RKO (cell line): ENCODE results near the gene TFEB.

Source experiments
- DNase-seq: peaks from one replicate; pipeline ENCODE4 v3.0.0-alpha.2; 2016; ENCODE audit warnings: low spot score

Gene TFEB

DNA sequence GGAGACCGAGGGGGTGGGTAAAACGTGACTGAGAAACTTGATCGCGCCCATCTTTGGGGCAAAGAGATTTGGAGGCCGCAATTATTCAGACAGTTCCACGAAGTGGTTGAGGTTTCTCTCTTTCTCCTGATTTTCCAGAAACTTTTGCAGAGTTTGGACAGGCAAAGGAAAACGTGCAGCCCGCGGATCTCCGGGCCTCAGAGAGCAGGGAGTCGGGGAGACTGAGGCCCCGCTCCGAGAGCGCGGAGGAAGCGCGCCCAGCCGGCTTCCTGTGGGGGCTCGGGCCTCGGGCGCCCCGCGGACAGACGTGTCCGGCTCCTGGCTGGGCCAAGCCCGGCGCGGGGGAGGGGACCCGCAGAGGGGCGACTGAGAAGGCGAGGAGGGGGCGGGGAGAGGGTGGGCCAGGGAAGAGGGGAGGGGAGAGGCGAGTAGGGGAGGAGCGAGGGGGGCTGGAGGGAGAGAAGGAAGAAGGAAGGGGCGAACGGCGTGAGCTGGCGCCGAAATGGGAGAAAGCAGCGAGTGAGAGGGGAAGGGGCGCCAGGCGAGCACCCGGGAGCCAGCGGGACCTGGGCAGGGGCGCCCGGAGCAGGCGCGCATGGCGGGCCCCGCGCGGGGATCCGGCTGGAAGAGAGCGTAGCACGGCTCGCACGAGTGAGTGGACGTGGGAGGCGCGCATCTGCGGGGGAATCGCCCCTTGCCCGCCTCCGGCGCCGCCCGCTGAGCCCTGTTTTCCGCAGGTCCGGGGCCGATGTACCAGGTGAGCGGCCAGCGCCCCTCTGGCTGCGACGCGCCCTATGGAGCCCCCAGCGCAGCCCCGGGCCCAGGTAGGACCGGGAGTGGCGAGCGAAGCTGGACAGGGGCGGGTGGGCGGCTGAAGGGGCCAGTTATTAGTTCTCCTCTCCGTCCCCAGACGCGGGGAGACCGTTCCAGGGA lies 97.1 kb downstream of the TFEB start, which contains the start of gene MDFI:
Gene MDFI, plus strand, starts transcription at position 467 of the 933 bp plus-strand sequence. Its CDS starts 282 bp downstream, at position 749.
- no peak for DNase-seq

DNA sequence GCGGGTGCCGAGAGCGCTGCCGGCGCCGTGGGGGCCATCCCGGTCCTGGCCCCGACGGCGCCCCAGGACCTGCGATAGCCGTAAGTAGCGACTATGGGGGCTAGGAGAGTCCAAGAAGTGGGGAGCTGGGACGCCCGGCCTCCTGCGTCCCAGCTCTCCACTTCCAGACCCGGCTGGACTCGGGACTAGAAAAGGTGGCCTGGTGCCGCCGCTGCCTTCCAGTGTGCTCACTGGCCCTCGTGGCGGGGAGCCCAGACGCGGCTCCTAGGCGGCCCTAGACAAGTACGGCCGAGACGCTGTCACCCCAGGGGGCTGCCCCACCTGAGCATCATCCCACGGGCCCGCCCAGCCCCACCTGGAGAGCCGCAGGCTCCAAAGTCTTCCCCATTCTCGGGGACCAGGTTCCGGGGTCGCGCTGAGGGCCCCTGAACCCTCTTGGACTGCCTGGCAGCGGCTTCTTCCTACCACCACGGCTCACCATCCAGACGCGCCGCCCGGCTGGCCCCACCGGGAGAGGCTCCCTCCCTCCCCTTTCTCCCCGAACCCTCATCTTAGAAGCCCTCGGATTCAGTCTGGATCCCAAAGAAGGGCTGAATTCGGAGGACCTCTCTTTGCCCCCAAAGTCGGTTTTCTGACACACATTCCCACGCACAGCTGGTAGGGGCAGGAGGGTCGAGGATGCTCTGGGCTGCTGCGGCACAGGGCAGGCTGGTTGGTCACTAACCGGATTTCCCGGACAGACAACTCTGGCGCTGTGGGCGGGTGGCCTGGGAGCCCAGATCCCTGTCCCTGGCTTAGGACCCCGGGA lies 98.0 kb downstream of the TFEB start:
- peak; percentile 41 for DNase-seq

DNA sequence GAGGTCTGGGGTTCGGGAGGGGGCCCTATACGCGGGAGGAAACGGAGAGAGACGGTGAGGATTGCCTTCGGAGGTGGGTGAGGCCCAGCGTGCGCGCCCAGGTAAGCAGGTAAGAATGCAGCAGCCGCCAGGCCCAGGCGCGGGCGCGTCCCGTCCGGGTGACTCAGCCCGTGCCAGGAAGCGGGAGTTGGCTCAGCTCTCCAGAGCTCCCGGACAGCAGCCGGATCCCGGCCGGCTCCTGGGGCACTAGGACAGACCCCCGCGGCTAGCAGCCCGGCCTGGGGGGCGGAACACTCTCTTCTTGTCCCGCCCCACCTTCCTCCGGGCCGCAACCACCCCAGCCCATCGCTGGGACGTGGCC lies 98.6 kb downstream of the TFEB start:
- peak; percentile 71 for DNase-seq

DNA sequence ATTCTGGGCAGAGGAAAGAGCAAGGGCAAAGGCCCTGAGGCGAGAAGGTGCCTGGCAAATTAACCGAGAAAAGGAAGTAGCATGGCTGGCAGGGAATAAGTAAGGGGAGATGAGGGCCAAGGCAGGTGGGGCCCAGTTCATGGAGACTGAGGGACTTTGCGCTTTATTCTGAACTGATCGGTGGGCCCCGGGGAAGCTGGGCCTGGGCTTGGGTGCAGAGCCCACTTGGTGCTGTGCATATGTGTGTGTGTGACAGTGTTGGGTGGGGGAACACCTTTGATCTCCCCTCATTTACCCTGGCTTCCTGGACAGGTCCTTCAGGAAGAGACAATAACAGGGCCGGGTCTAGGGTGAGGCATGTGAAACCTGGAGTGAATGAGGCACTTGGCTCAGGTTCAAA lies 100.0 kb downstream of the TFEB start:
- DNase-seq: no peak

DNA sequence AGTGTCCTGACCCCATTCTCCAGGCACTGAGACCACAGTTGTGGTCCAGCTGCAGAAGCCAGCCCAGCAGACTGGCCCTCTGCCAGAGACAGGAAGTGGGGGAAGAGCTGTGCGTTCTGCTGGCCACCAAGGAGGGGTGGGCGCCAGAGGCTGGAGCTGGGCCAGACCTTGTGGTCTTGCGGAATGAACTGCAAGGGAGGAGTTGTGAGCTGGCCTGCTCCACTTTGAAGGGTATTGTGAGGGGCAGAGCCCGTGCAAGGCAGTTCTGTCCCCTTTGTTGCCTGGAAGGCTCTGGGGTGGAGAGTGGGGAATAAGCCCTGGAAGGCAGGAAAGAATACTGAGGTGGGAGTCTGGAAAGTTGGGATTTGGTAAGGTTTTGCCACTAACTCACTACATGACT lies 100.8 kb downstream of the TFEB start:
- no peak for DNase-seq
